Parathyroid adenoma (tissue), 2 donors: ENCODE measurements around the gene MTG2.

Source experiments
- H2AFZ ChIP-seq: fragments of 300-600 bp; sonication (generic); one replicate; pipeline ENCODE4 v1.7.0; 2017; ENCODE audit warnings: antibody characterized with exemption, mild to moderate bottlenecking
- H3K27ac ChIP-seq: fragments of 300-600 bp; sonication (generic); one replicate; pipeline ENCODE4 v1.7.0; 2017
- H3K27me3 ChIP-seq: fragments of 300-600 bp; sonication (generic); one replicate; pipeline ENCODE4 v1.7.0; 2017; ENCODE audit warnings: low read length; ENCODE audit not compliant: control insufficient read depth, insufficient read depth
- H3K36me3 ChIP-seq: fragments of 300-600 bp; sonication (generic); one replicate; pipeline ENCODE4 v1.7.0; 2017; ENCODE audit warnings: low read length; ENCODE audit not compliant: control insufficient read depth, insufficient read depth
- H3K4me1 ChIP-seq: fragments of 300-600 bp; sonication (generic); one replicate; pipeline ENCODE4 v1.7.0; 2017; ENCODE audit warnings: control low read depth
- H3K4me2 ChIP-seq: fragments of 300-600 bp; sonication (generic); one replicate; pipeline ENCODE4 v1.7.0; 2017; ENCODE audit warnings: low read length
- H3K4me3 ChIP-seq: fragments of 300-600 bp; sonication (generic); one replicate; pipeline ENCODE4 v1.7.0; 2017; ENCODE audit warnings: low read depth, low read length
- H3K79me2 ChIP-seq: fragments of 300-600 bp; sonication (generic); one replicate; pipeline ENCODE4 v1.7.0; 2017; ENCODE audit warnings: control low read depth
- H3K9ac ChIP-seq: fragments of 300-600 bp; sonication (generic); one replicate; pipeline ENCODE4 v1.7.0; 2017; ENCODE audit warnings: mild to moderate bottlenecking
- H3K9me3 ChIP-seq: fragments of 300-600 bp; sonication (generic); one replicate; pipeline ENCODE4 v1.7.0; 2017; ENCODE audit warnings: low read length; ENCODE audit not compliant: control insufficient read depth
- CTCF ChIP-seq: fragments of 300-600 bp; sonication (generic); IDR thresholded peaks from one replicate; pipeline ENCODE4 v1.7.0; 2017; ENCODE audit warnings: antibody characterized with exemption, mild to moderate bottlenecking
- donor health status: primary hyperparathyroidism.

The MTG2 gene

GRCh38 chr20:62198931-62199330 lies 16.1 kb downstream of the MTG2 start:
- no peaks in the 10 kb centered on the region for H3K79me2 ChIP-seq
- H3K9me3 ChIP-seq, result no peaks in the 10 kb centered on the region
- no peak overlapping the region for H3K27ac ChIP-seq
- H2AFZ ChIP-seq, result no peak overlapping the region
- H3K9ac ChIP-seq, result no peak overlapping the region
- no peaks in the 10 kb centered on the region for H3K27me3 ChIP-seq
- no peak overlapping the region for H3K4me3 ChIP-seq
- H3K4me1 ChIP-seq, result no peaks in the 10 kb centered on the region
- no peak for TF ChIP-seq CTCF
- no peak overlapping the region for H3K4me2 ChIP-seq
- H3K36me3 ChIP-seq, result no peaks in the 10 kb centered on the region

GRCh38 chr20:62200491-62201172 lies 17.8 kb downstream of the MTG2 start:
- H3K9me3 ChIP-seq, result no peaks in the 10 kb centered on the region
- no peak overlapping the region for H3K4me2 ChIP-seq
- no peak overlapping the region for H3K9ac ChIP-seq
- H3K27me3 ChIP-seq, result no peaks in the 10 kb centered on the region
- no peak overlapping the region for H3K4me3 ChIP-seq
- no peaks in the 10 kb centered on the region for H3K79me2 ChIP-seq
- H2AFZ ChIP-seq, result no peak overlapping the region
- H3K36me3 ChIP-seq, result no peaks in the 10 kb centered on the region
- no peak for TF ChIP-seq CTCF
- no peaks in the 10 kb centered on the region for H3K4me1 ChIP-seq
- H3K27ac ChIP-seq, result no peak overlapping the region

GRCh38 chr20:62201173-62202082 lies 18.6 kb downstream of the MTG2 start:
- Histone ChIP-seq H3K4me2 (no peak overlapping the region), H3K79me2 (no peaks in the 10 kb centered on the region), H3K27me3 (no peaks in the 10 kb centered on the region), H3K4me3 (no peak overlapping the region), H3K9ac (no peak overlapping the region), H3K27ac (no peak overlapping the region), H3K9me3 (no peaks in the 10 kb centered on the region), H3K4me1 (no peaks in the 10 kb centered on the region), H2AFZ (no peak overlapping the region), H3K36me3 (no peaks in the 10 kb centered on the region)
- TF ChIP-seq CTCF, result no peak

- H3K27ac ChIP-seq, result no peak overlapping the region
- H3K27me3 ChIP-seq, result no peaks in the 10 kb centered on the region
- no peak overlapping the region for H3K4me2 ChIP-seq
- no peaks in the 10 kb centered on the region for H3K4me1 ChIP-seq
- no peaks in the 10 kb centered on the region for H3K79me2 ChIP-seq
- no peaks in the 10 kb centered on the region for H3K36me3 ChIP-seq
- no peak overlapping the region for H3K4me3 ChIP-seq
- H3K9me3 ChIP-seq, result no peaks in the 10 kb centered on the region
- H2AFZ ChIP-seq, result no peak overlapping the region
- H3K9ac ChIP-seq, result no peak overlapping the region
- TF ChIP-seq CTCF, result no peak
These were observed 19.2 kb downstream of the MTG2 start for GRCh38 chr20:62202083-62202395.
